HS-27A (cell line): Measurements from ENCODE around the gene TRPM6.
"Not testable (repeated sequence)": the region's sequence is repeated elsewhere in the genome, so short reads cannot be mapped to it uniquely, and the experiment has no call there.

Experiments
- DNase-seq: peaks from one replicate; pipeline ENCODE4 v3.0.0-alpha.2; 2012; ENCODE audit warnings: low read depth, missing footprints

TRPM6 gene

DNA sequence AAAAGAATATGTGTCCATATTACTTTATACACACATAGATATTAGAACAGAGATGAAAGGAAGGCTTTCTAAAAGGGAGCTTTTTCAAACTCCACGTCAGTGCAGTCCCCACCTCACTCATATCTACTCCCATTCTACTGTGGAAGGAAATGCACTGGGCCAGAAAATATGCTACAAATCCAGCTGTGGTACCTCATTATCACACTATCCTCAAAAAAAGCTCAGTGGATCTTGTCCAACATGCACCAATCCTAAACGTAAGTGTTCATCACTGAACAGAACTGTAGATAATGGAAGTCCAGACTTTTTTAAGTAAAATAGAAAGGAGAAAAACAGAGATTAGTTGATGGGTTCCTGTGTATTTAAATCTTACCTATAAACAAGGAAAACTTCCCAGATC, 27.9 kb downstream of the TRPM6 start:
- DNase-seq = no peak

DNA sequence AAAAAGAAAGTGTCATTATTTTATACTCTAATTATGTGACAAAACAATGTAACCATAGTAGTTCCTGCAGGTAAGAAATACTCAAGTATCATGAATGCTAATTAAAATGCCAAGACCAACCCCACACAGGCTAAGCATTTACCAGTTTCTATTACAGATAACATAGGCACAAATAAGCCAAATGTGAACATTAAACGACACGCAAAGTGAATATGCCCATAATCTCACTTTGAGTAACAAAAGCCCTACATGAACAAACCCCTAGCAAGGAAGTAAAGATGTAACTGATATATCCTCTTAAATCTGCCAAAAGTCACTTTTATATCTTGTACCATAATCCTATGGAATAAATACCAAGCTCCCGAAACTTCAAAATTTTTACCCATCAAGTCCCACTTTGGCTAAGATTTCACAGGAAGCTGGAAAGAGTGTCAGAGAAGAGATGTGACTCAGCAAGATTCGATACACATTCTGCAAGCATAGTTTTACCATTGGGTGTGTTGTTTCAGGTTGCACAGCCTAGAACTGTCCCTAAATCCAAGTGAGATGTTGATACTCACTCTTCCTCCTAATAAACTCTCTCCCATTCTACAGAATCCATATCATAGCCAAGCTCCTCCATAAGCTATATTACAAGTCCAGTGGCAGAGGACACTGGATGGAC, 28.8 kb downstream of the TRPM6 start:
- DNase-seq = no peak

DNA sequence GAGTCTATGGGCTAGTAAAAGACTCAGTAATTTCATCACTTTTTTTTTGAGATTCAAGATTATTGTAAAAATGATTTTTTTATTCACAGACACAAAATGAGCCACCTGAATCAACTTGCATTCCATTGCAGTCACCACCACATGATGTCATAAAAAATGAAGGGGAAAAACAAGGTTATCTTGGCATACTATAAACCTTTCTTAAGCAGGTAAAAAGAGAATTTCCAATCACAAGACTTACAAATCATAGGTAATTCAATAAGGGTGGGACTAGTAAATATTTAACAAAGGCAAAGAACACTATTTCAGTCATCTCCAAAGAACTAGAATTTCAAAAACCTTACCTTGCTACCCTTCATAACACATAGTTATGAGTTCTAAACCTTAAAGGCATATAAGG, 30.7 kb downstream of the TRPM6 start:
- DNase-seq = no peak

DNA sequence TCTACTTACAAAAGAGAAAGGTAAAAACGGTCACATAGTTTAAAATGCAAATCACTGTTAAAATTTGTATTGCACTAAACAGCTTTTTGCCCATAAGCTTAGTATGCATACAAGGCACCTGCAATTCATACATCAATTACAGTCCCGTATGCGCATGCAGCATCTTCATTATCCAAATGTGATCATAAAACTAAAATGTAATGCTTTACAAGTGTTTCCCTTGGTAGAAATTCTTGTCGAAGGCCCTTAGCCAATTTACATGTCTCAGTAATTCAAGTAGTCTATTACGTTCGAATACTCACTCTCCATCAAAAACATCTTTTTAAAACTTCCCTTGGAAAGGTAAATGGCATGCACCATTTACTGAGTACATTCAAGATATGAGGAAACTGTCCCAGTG, 32.6 kb downstream of the TRPM6 start:
- DNase-seq = no peak

DNA sequence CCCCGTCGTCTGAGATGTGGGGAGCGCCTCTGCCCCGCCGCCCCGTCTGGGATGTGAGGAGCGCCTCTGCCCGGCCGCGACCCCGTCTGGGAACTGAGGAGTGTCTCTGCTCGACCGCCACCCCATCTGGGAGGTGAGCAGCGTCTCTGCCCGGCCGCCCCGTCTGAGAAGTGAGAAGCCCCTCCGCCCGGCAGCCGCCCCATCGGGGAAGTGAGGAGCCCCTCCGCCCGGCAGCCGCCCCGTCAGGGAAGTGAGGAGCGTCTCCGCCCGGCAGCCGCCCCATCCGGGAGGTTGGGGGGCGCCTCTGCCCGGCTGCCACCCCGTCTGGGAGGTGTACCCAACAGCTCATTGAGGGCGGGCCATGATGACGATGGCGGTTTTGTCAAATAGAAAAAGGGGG, 34.7 kb downstream of the TRPM6 start:
- not testable (repeated sequence) for DNase-seq

DNA sequence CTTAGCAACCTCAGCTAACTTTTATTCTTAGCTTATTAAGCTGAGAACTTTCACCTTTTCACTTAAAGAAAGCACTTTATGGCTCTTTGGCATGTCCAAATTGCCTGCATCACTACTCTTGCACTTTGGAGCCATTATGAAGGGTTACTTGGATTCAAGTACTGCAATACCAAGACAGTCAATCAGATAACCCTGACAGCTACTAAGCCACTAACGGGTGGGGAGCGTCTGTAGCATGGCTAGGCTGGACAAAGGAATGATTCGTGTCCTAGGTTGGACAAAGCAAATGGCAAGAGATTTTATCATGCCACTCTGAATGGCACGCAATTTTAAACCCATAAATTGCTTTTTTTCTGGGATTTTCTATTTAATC, 39.6 kb downstream of the TRPM6 start:
- no peak for DNase-seq

DNA sequence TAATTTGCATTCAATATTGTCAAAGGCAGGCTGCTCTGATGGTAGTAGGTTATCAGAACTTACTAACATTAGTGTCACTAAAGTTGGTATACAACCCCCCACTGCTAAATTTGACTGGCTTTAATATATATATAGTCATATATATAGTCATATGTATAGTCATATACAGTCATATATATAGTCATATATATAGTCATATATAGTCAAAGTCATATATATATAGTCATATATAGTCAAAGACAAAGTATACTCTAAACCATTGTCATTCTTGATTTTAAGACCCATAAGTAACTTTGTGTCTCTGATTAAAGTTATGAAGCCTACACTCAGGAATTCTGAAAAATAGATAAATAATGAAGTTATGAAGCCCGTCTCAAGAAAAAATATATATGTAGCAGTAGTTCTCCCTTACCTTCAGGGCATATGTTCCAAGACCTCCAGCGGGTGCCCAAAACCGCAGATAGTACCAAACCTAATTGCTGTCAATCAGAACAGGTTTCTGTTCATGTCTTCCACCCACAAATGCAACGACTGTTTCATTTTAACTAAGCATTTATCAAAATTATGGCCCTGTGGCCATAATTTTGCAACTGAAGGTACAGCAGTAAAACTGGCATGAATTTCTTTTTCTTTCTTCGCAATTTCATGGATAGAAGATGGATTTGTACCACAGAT, 40.1 kb downstream of the TRPM6 start:
- no peak for DNase-seq

DNA sequence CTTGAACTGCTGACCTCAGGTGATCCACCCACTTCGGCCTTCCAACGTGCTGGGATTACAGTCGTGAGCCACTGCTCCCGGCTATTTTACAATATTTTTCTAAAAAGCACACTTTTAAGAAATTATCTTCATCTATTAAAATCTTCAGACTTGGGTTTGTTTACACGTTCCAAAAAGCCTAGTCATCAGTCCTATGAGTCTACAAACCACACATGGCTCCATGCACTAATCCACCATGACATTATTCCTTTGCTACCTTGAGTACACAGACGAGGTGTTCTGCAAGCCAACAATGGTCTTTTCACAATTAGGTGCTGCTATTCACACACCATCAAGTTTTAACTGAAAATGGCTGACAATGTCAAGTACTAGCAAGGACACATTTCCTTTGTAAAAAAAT, 41.0 kb downstream of the TRPM6 start:
- DNase-seq = no peak

DNA sequence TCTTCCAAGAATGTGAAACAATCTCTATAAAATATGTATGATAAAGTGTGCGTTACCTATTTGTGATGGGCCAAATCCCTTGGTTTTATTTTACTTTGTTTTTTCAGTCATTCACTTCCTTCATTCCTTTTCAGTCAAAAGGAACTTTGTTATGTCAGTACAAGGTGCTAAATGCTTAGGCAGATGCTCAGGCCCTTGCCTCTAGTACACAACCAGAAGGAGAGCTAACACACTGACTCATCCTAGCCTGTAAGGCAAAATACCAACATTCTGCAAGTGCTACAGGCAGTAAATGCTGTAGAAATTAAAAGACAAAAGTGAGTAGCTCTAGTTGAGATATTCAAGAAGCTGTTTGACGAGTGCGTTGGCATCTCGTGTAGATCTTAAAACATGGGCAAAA, 49.4 kb downstream of the TRPM6 start:
- DNase-seq = no peak

DNA sequence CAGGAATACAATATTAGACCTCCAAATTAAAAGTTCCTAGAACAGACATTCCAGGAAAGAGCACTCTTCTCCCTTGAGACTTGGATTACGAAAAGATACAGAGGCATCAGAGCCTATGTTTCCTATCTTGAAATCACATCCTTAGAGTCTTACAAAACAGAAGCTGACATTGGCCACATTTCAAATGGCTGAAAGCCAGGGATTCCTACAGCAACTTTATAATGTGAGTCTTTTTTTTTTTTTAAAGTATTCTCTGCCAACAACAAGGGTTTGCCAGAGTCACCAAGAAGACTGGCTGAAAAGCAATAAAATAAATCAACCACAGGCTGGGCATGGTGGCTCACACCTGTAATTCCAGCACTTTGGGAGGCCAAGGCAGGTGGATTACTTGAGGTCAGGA, 63.1 kb downstream of the TRPM6 start:
- peak; percentile 8 for DNase-seq

DNA sequence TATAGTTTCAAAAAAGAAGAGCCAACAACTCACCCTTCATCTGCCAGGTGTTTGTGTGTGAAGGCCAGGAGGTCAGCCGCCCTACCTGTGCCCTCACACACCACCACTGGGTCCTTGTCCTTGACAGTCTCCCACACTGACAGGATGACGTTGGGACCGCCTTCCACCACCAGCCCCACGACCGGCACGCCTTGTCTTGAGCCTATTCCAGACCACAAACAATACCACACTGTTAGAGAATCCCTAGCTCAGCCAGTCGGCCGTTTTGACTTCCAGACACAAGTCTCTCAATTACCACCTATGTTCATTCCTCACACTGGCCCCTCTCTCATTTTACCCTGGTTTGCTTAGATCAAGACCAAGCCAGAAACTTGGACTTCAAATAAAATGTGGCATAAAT, 66.1 kb downstream of the TRPM6 start:
- DNase-seq = no peak

DNA sequence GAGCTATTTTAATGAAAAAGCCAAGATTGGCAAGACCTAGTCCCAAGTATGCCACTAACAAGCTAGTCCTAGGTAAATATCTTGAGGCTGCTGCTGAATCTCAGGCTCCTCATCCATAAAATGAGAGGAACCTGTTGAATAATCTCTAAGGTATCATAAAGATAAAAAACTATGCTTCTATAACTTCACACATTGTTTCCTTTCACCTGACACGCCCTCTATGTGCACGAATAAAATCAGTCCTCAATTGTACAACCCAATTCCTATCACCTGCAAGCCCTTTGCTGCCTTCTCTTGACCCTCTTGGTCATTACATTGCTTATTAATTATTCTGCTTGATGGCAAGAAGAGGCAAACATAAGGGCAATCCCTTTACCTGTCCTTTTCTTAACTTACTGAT, 69.9 kb downstream of the TRPM6 start:
- DNase-seq = no peak

DNA sequence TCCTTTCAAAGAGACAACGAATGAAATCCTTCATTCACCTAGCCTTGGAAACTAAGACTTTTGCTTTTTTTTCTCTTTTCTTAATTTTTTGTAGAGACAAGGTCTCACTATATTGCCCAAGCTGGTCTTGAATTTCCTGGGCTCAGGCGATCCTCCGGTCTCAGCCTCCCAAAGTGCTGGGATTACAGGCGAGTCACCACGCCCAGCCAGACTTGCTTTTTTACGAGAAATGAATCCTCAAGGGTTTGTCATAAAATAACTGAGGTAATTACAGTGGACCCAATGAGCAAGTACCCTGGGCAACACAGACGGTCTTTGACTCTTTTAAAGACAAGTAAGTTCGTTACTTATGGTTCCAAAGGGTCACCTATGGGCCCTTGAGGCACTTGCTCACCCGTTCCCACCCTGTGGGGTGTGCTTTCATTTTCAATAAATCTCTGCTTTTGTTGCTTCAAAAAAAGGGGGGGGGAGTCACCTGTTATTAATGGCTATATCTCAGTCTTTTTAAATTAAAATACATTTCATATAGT, 70.4 kb downstream of the TRPM6 start:
- no peak for DNase-seq

DNA sequence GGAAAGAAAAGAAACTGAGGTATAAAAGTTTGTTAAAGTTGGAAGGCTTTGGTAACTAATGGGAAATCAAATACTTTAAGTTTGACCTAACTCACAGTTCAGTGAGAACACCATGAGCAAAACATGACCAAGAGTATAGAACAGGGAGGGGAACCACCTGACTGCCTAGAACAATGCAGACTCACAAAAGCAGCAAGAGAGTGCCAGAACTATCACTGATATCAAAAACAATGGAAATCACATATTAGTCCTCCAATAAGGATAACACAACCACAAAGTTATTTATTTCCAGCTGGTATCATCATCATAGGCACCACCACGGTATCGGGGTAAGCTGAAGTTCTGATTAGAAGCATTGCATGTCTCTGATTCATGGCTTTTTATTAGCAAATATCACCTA, 77.5 kb downstream of the TRPM6 start:
- no peak for DNase-seq

DNA sequence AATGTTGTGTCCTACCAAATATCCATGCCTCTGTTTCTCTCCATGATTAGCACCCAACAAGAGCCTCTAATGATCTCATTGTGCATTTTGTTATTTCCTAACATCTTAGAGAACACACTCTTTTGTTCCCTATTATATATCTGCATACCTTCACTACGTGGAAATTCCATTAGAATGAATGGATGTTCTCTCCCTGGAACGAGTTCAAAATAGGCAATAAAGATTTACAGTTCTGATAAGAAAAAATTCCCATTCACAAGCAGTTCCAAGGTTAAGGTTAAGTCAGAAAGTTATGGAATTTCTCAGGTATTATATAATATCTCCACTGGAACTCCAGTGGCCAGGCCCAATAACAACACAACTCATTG, 83.7 kb downstream of the TRPM6 start:
- no peak for DNase-seq

DNA sequence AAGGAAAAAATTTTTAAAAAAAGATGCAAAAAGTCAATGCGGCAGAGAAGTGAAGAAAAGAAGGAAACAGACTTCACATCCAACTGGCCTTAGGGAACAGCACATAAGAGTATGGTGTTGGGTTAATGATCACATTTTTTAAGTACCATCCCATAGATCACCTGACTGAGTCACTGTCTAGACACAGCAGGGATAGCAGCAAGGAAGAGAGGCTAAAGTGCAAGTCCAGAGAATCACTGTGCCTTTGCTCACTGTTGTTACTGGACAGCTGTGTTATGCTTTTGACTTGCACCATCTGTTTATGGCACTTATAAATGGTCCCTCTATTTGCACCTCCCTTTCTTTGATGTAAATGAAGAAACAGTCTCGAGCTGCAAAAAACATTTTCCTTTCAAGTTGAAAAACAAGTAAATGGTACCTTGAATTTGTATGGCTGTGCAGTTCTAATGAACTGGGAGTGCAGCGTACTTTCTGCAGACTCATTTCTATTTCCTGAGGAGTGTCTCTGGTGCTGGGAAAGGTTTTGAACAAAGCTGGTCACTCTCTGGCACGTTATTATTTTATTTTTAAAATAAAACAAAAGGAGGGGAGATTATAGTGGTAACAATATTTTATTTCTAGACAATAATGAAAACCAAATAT, 84.2 kb downstream of the TRPM6 start:
- no peak for DNase-seq

DNA sequence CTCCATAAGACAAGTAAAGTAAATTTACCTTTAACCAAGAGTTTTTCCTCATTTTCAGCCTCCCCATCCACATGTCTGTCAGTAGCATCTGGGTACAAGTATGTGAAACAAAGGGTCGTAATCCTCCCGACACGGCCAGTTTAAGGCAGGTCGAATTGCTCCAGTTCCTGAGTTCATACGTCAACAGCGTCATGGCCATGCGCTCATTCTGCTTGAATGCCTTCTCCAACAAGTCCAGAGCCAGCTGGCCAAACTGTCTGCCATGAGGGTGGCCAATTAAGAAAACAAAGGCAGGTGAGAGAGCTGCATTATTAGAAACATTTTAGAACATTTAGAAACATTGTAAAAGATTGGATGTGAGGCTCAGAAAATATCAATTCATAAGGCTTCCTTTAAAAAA, 87.5 kb downstream of the TRPM6 start:
- no peak for DNase-seq

DNA sequence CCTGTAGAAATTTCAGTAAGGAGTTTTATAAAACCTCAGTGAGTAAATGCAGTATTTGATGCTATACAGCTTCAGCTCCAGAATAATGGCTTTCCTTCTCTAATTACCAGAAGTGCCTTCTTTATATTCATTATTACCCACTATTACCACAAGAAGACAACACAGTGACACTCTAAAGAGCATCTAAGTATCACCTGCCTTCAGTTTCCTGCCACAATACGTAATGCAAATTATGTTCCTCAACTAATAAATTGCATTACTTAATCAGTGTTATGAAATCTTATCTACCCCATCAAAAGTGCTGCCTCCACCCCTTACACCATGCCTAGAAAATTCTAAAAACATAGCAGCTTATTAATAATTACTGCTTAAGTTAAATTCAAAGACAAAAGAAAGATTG, 91.9 kb downstream of the TRPM6 start:
- DNase-seq = no peak

DNA sequence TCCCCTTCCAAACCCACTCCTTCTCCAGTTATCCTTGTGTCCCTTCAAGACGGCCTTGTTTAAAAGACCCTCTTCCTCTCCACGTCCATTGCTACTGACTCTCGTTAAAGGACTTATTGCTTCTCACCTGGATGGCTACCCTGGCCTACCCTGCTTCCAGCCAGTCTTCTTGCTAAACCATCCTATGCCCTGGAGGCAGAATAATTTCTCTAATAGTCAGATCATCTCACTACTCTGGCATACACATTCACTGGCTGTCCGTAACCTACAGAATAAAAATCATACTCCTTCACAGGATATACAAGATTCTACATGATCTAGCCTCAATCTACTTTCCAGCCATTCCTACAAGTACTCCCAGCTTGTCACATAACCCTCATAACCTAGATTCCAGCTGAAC, 92.6 kb downstream of the TRPM6 start:
- DNase-seq = no peak

DNA sequence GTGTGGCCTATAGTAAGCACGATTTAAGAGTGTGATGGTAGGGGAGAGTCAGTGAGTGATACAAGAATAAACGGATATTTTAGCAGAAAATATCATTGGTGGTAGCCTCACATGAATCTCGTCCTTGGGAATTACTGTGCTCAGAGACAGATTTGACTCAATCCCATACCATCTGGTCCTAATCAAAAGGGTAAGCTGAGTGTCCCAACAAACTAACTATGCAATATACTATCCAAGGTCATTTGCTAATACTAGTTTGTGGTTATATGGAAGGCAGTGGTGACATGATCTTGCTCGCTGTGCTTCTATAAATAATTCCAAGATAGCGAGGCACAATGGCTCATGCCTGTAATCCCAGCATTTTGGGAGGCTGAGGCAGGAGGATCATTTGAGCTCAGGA, 103.2 kb downstream of the TRPM6 start:
- no peak for DNase-seq

DNA sequence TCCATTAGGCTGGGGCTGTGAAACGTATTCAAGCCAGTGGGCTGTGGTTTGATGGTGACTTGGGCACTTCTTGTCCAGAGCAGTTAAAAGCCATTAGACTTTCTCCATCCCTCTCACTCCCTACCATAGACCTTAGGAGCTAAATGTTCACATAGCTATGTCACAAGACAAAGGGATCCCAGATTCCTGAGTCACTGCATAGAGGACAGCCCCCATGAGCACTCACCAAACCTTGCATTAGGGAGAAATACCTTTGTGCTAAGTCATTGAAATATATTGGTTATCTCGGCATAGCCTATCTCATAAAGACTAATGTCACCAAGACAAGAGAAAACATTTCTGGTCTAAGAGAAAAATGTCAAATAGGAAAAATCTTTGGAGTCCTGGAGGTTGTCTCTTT, 104.3 kb downstream of the TRPM6 start:
- peak; percentile 30 for DNase-seq

DNA sequence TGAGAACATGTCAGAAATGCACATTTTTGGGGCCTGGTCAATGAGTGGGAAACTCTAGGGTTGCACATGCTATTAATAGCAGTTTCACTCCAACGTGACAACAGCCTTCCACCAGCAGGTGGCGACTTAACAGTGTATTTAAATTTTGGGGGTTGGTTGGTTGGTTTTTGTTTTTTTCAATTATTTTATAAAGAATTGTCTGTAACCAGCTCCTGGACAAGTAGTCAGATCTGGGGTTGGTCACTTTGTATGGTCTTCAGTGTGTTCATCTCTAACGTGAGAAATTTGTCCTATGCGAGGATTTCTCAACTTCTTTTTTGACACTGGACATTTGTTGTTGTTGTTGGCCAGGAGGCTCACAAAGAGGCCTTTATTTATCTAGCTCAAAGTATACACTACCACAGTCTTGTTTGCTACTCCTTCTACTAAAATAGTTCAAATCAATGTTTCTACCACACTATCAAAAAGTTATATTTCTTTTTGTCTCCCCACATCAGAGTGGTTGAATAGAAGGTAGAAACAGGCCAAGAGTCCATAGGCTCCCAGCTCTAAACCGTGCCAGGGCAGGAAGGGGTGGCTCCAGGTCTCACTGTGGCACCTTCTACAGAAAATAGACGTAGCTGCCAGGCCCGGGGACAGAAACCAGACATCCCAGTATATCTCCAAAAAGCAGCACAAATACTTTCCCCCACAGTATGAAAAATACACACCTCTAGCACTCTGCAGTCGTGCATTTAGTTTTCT, 110.4 kb downstream of the TRPM6 start:
- DNase-seq = peak; percentile 19

DNA sequence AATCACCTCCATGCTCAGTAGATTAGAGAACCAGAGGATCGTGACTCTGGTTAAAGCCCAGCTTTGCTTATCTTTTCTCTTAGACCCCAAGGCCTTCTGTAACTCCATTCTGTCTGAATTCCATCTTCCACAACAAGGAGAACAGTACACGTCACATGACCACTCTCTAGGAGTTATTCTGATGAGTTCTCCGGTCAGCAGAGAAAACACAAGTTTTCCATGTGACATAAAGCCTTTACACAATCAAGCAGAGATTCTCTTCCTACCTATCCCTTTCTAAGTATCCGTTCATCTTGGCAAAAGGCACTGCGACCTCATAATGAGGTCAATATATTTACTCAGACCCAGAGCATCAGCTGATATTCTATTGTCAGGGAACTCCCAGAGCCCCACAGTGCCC, 112.3 kb downstream of the TRPM6 start:
- no peak for DNase-seq
